HepG2 (cell line): Measurements from ENCODE around the gene RABGAP1. TPM values are rescaled to one million over a fixed set of nuclear protein-coding genes. Genes with fewer than 3 reads are reported as not detected.
A peak's percentile ranks its signal among the peaks of the same experiment; 100 is the strongest.

ENCODE experiments used
- AHDC1 ChIP-seq: sonication (generic); formaldehyde crosslinking; IDR thresholded peaks from 2 replicates; pipeline ENCODE4 v1.5.1; 2020; ENCODE audit warnings: mild to moderate bottlenecking, missing genetic modification reagents, borderline replicate concordance
- CBFB ChIP-seq: sonication (generic); formaldehyde crosslinking; IDR thresholded peaks from 2 replicates; pipeline ENCODE4 v1.4.0; 2020; ENCODE audit warnings: missing genetic modification reagents
- E2F1 ChIP-seq: sonication (generic); formaldehyde crosslinking; IDR thresholded peaks from 2 replicates; pipeline ENCODE4 v1.5.0; 2020; ENCODE audit warnings: missing genetic modification reagents
- GTF3A ChIP-seq: sonication (generic); formaldehyde crosslinking; conservative IDR thresholded peaks from 2 replicates; pipeline ENCODE4 v1.4.0; 2020; ENCODE audit warnings: mild to moderate bottlenecking, missing genetic modification reagents
- HNF1B ChIP-seq: sonication (generic); formaldehyde crosslinking; IDR thresholded peaks from 2 replicates; pipeline ENCODE4 v1.5.1; 2020; ENCODE audit warnings: mild to moderate bottlenecking, moderate library complexity, missing genetic modification reagents
- NFE2L1 ChIP-seq: sonication (generic); formaldehyde crosslinking; IDR thresholded peaks from 2 replicates; pipeline ENCODE4 v1.4.0; 2020; ENCODE audit warnings: missing genetic modification reagents, mild to moderate bottlenecking, borderline replicate concordance
- NR2C2 ChIP-seq: sonication (generic); formaldehyde crosslinking; IDR thresholded peaks from 2 replicates; pipeline ENCODE4 v1.4.0; 2020; ENCODE audit warnings: missing genetic modification reagents, mild to moderate bottlenecking, moderate library complexity, borderline replicate concordance
- REL ChIP-seq: sonication (generic); formaldehyde crosslinking; conservative IDR thresholded peaks from 2 replicates; pipeline ENCODE4 v1.8.0; 2022; ENCODE audit warnings: mild to moderate bottlenecking, missing genetic modification reagents, moderate library complexity
- SOX6 ChIP-seq, 2 experiments: fragments of 450-650 bp in 1 of 2; sonication (generic) in 1 of 2; formaldehyde crosslinking in 1 of 2; IDR thresholded peaks; 2 replicates each; pipeline versions ENCODE4 v1.4.0 to v1.6.1; 2017 to 2020; ENCODE audit warnings: antibody characterized with exemption in 1 of 2, mild to moderate bottlenecking in 1 of 2, missing genetic modification reagents in 1 of 2
- TFDP2 ChIP-seq: sonication (generic); formaldehyde crosslinking; IDR thresholded peaks from 2 replicates; pipeline ENCODE4 v1.4.0; 2020; ENCODE audit warnings: missing genetic modification reagents
- TRIM24 ChIP-seq: sonication (generic); formaldehyde crosslinking; IDR thresholded peaks from 2 replicates; pipeline ENCODE4 v1.8.0; 2022; ENCODE audit warnings: mild to moderate bottlenecking, missing genetic modification reagents
- ZC3H13 ChIP-seq: sonication (generic); formaldehyde crosslinking; IDR thresholded peaks from 2 replicates; pipeline ENCODE4 v1.8.1; 2023; ENCODE audit warnings: mild to moderate bottlenecking, missing genetic modification reagents, moderate library complexity
- ZNF136 ChIP-seq: sonication (generic); formaldehyde crosslinking; IDR thresholded peaks from 2 replicates; pipeline ENCODE4 v1.8.1; 2022; ENCODE audit warnings: low read depth, mild to moderate bottlenecking, moderate library complexity, missing genetic modification reagents
- ZNF180 ChIP-seq: sonication (generic); formaldehyde crosslinking; IDR thresholded peaks from 2 replicates; pipeline ENCODE4 v1.4.0; 2020; ENCODE audit warnings: low read depth, missing genetic modification reagents, borderline replicate concordance
- ZNF280B ChIP-seq: sonication (generic); formaldehyde crosslinking; IDR thresholded peaks from 2 replicates; pipeline ENCODE4 v1.5.0; 2020; ENCODE audit warnings: missing genetic modification reagents, mild to moderate bottlenecking, borderline replicate concordance
- ZNF546 ChIP-seq: sonication (generic); formaldehyde crosslinking; conservative IDR thresholded peaks from 2 replicates; pipeline ENCODE4 v1.8.1; 2023; ENCODE audit warnings: mild to moderate bottlenecking, missing genetic modification reagents
- ZNF674 ChIP-seq: sonication (generic); formaldehyde crosslinking; IDR thresholded peaks from 2 replicates; pipeline ENCODE4 v1.5.0; 2020; ENCODE audit warnings: low read depth, mild to moderate bottlenecking, missing genetic modification reagents
- polyA plus RNA-seq, 8 experiments: library from polyadenylated mRNA; depleted of rRNA in 3 of 8; stranded (reverse) in 7 of 8; unstranded in 1 of 8; fragments of >200 nt; fragmentation: Illumina TruSeq in 4 of 8; extraction: Trizol in 4 of 8; gene quantifications; 2 replicates each; pipeline versions ENCODE4 v1.2.1 to v1.2.3, GENCODE V29; 2011 to 2016; ENCODE audit warnings: low read depth in 4 of 8, missing spikeins in 1 of 8, mixed read lengths in 1 of 8; ENCODE audit not compliant: insufficient read depth in 1 of 8
- total RNA-seq, 5 experiments: library from RNA; depleted of rRNA; stranded (reverse); fragments of >200 nt; fragmentation: Illumina TruSeq; extraction: Trizol; gene quantifications; 2 replicates each; pipeline ENCODE4 v1.2.3, GENCODE V29; 2016; ENCODE audit warnings: low read depth in 1 of 5

RABGAP1 gene
- total and polyA plus RNA-seq, 2 of the 13 experiments (the other 11 are each of a cell fraction or from before 2014, with no cell fraction given): 19.1 to 19.3 TPM

GRCh38 chr9:122912964-122913673 is 27.7 kb upstream of the RABGAP1 start, which contains the start of gene ZBTB6 (continued):
- TF ChIP-seq AHDC1 (CRISPR knock-in tag): no peak
- TF ChIP-seq E2F1 (CRISPR knock-in tag): no peak; the same call in 1 of the 2 replicates
- no peak for TF ChIP-seq NFE2L1 (CRISPR knock-in tag)
- TF ChIP-seq GTF3A (CRISPR knock-in tag): no peak
- TF ChIP-seq ZNF180 (CRISPR knock-in tag): no peak
- no peak for TF ChIP-seq ZNF546 (CRISPR knock-in tag)
- TF ChIP-seq NR2C2 (CRISPR knock-in tag): peak; percentile 100
- TF ChIP-seq ZNF280B: peak; percentile 44; the same call in 1 of the 2 replicates
- 0 out of 2 replicates have a peak, but pooled peaks have one; percentile 36 for TF ChIP-seq HNF1B (CRISPR knock-in tag)
- no peak for TF ChIP-seq ZNF136 (CRISPR knock-in tag)
- TF ChIP-seq SOX6 (IDR thresholded peaks at IDR 0.05): no peak
- peak; percentile 59 for TF ChIP-seq SOX6 (CRISPR knock-in tag; IDR thresholded peaks at IDR 0.05)
- no peak for TF ChIP-seq REL (CRISPR knock-in tag)
- TF ChIP-seq TRIM24 (CRISPR knock-in tag): no peak
- TF ChIP-seq ZC3H13 (CRISPR knock-in tag): no peak
- TF ChIP-seq TFDP2 (CRISPR knock-in tag): peak; percentile 32; the same call in 1 of the 2 replicates
- no peak for TF ChIP-seq CBFB
- TF ChIP-seq ZNF674 (CRISPR knock-in tag): no peak
